HG03354 (cell line): Measurements from ENCODE around the gene KCNQ1.

Source experiments
- ATAC-seq: cut with Tn5 transposase; IDR thresholded peaks from one replicate; pipeline ENCODE4 v1.9.1; 2021; ENCODE audit warnings: mild to moderate bottlenecking; ENCODE audit not compliant: unreplicated experiment, poor library complexity, severe bottlenecking

Gene KCNQ1

GRCh38 chr11:2798951-2799761 is 354.3 kb downstream of the KCNQ1 start:
- no peak for ATAC-seq

- ATAC-seq: no peak
Measured at GRCh38 chr11:2799881-2800654, 355.3 kb downstream of the KCNQ1 start.

- ATAC-seq: no peak
Measured at GRCh38 chr11:2800655-2801531, 356.1 kb downstream of the KCNQ1 start.

DNA sequence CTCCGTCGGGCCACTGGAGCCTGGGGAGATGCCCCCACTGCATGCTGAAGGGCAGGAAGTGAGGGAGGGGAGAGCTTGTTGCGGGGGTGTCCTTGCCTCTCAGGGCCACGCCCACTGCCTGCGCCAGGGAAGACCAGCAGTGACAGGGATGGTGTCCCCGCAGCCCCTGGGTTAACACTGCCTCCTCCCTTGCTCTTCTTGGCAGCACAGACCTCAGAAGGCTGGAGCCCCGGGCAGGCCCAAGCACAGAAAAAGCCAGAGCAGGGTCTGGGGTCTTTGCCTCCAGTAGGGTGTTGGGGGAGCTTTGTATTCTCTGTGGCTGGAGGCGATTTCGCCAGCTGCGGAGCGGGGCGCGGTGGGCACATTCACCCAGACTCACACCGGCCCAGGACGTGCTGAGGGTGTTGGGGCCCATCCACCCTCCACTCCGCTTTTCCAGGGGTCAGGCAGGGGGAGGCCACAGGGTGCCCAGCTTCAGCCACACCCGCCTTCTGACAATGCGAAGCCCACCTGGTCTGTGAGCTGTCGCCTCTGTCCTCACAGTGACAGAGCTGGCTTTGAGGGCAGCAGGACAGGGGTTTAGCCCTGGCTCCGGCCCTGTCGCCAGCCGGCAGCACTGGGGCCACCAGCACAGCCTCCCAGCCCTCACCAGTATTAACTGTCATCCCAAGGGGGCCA is 357.0 kb downstream of the KCNQ1 start:
- ATAC-seq: no peak

DNA sequence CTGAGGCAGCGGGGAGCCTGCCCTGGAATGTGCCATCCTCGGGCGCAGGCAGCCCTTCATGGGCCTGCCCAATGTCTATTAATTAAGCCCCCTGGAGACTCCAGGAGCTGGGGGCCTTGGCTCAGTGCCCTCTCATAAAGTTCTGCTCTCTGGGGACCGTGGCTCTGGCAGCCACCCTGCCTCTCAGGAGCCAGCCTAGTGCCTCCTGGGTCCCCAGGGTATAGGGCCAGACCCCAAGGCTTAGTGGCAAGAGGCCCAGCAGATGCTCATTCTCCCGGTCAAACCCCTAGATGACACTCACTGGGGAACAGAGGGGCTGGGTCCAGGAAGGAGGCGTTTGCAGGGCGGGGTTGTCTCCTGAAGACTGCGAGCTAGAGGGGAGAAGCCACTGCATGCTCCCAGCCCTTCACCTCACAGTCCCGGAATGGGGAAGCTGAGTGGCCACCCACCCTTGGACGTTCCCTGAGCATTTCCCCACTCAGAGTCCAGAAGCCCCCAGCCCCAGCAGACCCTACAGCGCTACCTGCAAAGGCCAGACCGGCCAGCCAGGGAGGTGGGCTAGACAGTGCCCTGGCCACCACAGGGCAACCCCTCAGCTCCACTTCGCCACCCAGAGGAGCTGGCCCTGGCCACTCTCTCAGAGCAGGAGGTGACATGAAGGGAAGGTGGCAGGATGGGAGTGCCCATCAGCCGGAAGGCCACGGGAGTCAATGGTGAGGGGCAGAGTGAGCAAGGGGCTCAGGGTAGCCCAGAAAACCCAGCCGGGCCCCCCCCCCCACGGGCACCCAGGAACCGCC is 357.8 kb downstream of the KCNQ1 start:
- ATAC-seq: no peak

- no peak for ATAC-seq
Measured at GRCh38 chr11:2803186-2804091, 358.6 kb downstream of the KCNQ1 start.

GRCh38 chr11:2804189-2804588 is 359.4 kb downstream of the KCNQ1 start:
- ATAC-seq: no peak

DNA sequence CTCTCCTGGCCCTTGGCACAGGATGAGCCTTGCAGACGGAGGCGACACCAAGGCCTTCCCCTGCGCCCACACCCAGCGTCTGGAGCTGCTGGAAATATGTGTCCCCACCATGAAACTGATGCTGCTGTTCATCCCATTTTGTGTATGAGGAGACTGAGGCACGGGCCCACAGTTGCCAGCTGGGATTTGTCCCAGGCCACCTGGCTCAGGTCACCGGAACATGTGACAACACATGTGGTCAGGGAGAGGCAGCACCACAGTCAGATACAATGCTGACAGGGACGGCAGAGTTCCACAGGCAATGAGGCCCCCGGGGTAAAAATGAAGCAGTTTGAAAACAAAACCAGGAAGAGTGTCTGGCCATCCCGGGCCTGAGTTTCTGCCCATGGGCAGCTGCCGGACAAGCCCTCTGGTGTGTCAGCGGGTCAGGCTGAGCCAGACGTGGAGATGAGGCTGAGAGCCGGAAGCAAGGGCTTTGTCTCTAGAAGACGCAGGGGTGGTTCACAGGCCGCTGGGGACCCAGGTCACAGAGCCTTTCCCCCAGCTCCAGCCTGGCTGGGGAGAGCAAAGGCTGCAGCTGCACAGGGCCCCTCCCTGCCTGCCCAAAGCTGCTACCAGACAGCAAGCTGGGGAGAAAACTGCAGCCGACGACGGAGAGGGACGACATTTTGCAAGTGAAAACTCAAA is 360.0 kb downstream of the KCNQ1 start:
- ATAC-seq: no peak

DNA sequence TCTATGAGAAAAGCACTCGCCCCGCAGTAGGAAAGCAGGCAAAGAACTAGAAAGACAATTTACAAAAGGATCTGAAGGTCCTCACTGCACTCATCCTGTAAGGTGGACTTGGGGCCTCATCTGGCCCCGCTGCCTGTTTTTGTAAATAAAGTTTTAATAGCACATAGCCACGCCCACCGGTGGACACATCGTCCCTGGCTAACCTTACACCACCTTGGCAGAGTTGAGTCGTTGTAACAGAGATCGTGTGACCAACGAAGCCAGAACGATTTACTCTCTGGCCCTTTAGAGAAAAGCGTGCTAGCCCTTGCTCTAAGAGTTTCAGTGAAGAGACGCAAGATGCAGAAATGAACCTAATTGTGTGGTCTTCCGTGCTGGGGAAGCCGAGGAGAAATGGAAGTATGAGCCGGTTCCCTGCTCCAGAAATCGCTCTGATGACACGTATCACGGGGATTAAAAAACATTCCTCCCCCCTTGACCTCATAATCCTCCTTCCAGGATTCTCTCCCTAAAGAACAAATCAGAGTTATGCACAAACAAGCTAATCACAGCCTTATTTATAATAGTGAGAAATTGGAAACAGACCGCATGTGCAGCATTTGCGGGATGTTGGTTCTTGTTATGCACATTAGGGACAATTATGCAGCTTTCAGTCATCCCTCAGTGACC is 360.7 kb downstream of the KCNQ1 start:
- ATAC-seq: no peak

- ATAC-seq: no peak
Measured at GRCh38 chr11:2806351-2807024, 361.7 kb downstream of the KCNQ1 start.

- no peak for ATAC-seq
Measured at GRCh38 chr11:2807025-2807681, 362.3 kb downstream of the KCNQ1 start.

GRCh38 chr11:2807801-2808241 is 363.0 kb downstream of the KCNQ1 start:
- no peak for ATAC-seq

GRCh38 chr11:2808850-2809846 is 364.3 kb downstream of the KCNQ1 start:
- no peak for ATAC-seq

DNA sequence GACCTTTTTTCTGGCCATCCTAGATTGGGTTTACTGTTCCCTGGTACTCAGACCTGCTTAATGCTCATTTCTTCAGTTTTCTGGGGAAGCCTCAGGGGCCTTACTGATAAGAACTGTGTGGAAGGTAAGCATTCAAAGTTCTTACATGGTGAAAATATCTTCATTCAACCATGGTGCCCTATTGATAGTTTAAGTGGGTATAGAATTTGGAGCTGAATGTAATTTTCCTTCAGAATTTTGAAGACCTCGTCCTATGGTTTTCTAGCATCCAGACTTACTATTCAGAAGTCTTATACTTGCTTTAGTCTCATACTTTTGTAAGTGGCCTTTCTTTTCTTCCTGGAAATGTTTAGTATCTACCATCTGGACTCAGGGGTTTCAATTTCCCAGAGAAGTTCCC is 365.0 kb downstream of the KCNQ1 start:
- no peak for ATAC-seq
